A673 (cell line): ENCODE measurements around the gene ESPN. TPM values are rescaled to one million over a fixed set of nuclear protein-coding genes. Genes with fewer than 3 reads are reported as not detected.

Experiments
- BruUV-seq: library from RNA; stranded (reverse); fragments of 400-500 nt; replicated peaks from 2 replicates; lab custom pipeline; 2021; lab: Mats Ljungman, UMichigan
- CTCF ChIA-PET: fragments of 300-600 bp; sonication (Branson Sonifier 250); formaldehyde crosslinking; loops from one replicate; lab custom pipeline; 2022; ENCODE audit warnings: antibody characterized with exemption; lab: Charles Lee
- POLR2A ChIA-PET: fragments of 300-600 bp; sonication (Branson Sonifier 250); formaldehyde crosslinking; loops from one replicate; lab custom pipeline; 2022; ENCODE audit warnings: antibody characterized with exemption; ENCODE audit not compliant: low non-redundant PET; lab: Charles Lee
- DNase-seq: peaks from one replicate; pipeline ENCODE4 v3.0.0-alpha.2; 2015; ENCODE audit warnings: low spot score
- H3K27ac ChIP-seq: fragments of 200-600 bp; sonication (generic); 2 replicates; pipeline ENCODE4 v1.5.1; 2016; ENCODE audit warnings: mixed run types, low read depth, mild to moderate bottlenecking, mixed read lengths, antibody characterized with exemption, low read length; ENCODE audit not compliant: poor library complexity, severe bottlenecking
- H3K27me3 ChIP-seq: fragments of 200-600 bp; sonication (generic); replicated peaks from 2 replicates; pipeline ENCODE4 v1.6.1; 2017; ENCODE audit warnings: mixed run types, low read depth, mild to moderate bottlenecking, mixed read lengths, antibody characterized with exemption, low read length; ENCODE audit not compliant: insufficient read depth, poor library complexity
- H3K36me3 ChIP-seq: fragments of 200-600 bp; sonication (generic); 2 replicates; pipeline ENCODE4 v1.6.1; 2016; ENCODE audit warnings: mixed run types, mild to moderate bottlenecking, mixed read lengths, antibody characterized with exemption, low read length; ENCODE audit not compliant: insufficient read depth, poor library complexity, severe bottlenecking
- H3K4me1 ChIP-seq: fragments of 200-600 bp; sonication (generic); 2 replicates; pipeline ENCODE4 v1.6.1; 2017; ENCODE audit warnings: mixed run types, mild to moderate bottlenecking, mixed read lengths, antibody characterized with exemption, low read length; ENCODE audit not compliant: insufficient read depth, poor library complexity, severe bottlenecking
- H3K4me3 ChIP-seq: fragments of 200-600 bp; sonication (generic); 2 replicates; pipeline ENCODE4 v1.5.1; 2016; ENCODE audit warnings: low read depth, mixed run types, mild to moderate bottlenecking, mixed read lengths, low read length; ENCODE audit not compliant: poor library complexity, severe bottlenecking
- H3K9me3 ChIP-seq: fragments of 200-600 bp; sonication (generic); 2 replicates; pipeline ENCODE4 v1.6.1; 2016; ENCODE audit warnings: mixed run types, low read depth, mild to moderate bottlenecking, mixed read lengths, antibody characterized with exemption, low read length; ENCODE audit not compliant: poor library complexity, severe bottlenecking
- EZH2 ChIP-seq: fragments of 200-600 bp; sonication (generic); IDR thresholded peaks from 2 replicates; pipeline ENCODE4 v1.6.1; 2017; ENCODE audit warnings: borderline replicate concordance, low read depth, mild to moderate bottlenecking, mixed read lengths, antibody characterized with exemption, low read length; ENCODE audit not compliant: poor library complexity, severe bottlenecking
- intact Hi-C: fragments of 100-400 bp; cut with micrococcal nuclease; formaldehyde crosslinking; loops from one replicate; pipeline ENCODE4 v1.10.0; 2022; ENCODE audit not compliant: unreplicated experiment
- total RNA-seq: library from RNA; stranded (reverse); gene quantifications from 2 replicates; pipeline ENCODE4 v1.2.3, GENCODE V29; 2021
- TF ChIP-seq, protein P1 (sequence below): fragments of 300-800, 200-600 bp; sonication (generic); conservative IDR thresholded peaks from 2 replicates; pipeline ENCODE4 v1.5.1; 2017; ENCODE audit warnings: low read depth, mild to moderate bottlenecking, antibody characterized with exemption, low read length, moderate library complexity, mixed read lengths

The ESPN gene
- total RNA-seq, 1 experiment from 2014 or later, result not detected

GRCh38 chr1:6496365-6496721 is 71.8 kb downstream of the ESPN start:
- Histone ChIP-seq H3K4me3 (peak overlapping the region; percentile 52), H3K36me3 (no peaks in the 10 kb centered on the region), H3K4me1 (peaks cover 6% of the 10 kb centered on the region), H3K9me3 (no peaks in the 10 kb centered on the region), H3K27me3 (no peaks in the 10 kb centered on the region), H3K27ac (no peak overlapping the region)
- intact Hi-C loops, result no loop called here
- POLR2A ChIA-PET, result no interaction called here
- no peak for TF ChIP-seq EZH2
- TF ChIP-seq, protein P1, sequence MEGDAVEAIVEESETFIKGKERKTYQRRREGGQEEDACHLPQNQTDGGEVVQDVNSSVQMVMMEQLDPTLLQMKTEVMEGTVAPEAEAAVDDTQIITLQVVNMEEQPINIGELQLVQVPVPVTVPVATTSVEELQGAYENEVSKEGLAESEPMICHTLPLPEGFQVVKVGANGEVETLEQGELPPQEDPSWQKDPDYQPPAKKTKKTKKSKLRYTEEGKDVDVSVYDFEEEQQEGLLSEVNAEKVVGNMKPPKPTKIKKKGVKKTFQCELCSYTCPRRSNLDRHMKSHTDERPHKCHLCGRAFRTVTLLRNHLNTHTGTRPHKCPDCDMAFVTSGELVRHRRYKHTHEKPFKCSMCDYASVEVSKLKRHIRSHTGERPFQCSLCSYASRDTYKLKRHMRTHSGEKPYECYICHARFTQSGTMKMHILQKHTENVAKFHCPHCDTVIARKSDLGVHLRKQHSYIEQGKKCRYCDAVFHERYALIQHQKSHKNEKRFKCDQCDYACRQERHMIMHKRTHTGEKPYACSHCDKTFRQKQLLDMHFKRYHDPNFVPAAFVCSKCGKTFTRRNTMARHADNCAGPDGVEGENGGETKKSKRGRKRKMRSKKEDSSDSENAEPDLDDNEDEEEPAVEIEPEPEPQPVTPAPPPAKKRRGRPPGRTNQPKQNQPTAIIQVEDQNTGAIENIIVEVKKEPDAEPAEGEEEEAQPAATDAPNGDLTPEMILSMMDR, result no peak
- no TSS peak for BruUV-seq
- CTCF ChIA-PET, result no interaction called here
- DNase-seq, result no peak

DNA sequence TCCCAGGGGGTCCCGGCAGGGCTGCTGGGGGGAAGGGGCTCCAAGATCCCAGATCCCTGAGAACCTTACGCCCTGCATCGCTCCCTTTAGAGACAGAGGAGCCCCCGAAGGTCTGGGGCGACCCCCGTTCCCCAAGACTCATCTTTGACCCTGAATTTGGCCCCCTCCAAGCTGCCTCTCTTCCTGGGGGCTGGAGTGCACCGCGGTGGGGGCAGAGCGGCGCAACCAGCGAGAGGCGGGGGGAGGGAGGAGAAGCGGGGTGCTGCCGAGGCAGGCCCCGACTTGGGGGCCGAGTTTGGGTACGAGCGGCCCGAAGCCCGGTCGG is 72.3 kb downstream of the ESPN start:
- CTCF ChIA-PET, result no interaction called here
- POLR2A ChIA-PET, result no interaction called here
- TF ChIP-seq, protein P1, result no peak
- no peak for TF ChIP-seq EZH2
- Histone ChIP-seq H3K27ac (no peak overlapping the region), H3K4me1 (peaks cover 6% of the 10 kb centered on the region), H3K9me3 (no peaks in the 10 kb centered on the region), H3K27me3 (no peaks in the 10 kb centered on the region), H3K4me3 (peak overlapping the region; percentile 52), H3K36me3 (no peaks in the 10 kb centered on the region)
- intact Hi-C loops, result no loop called here
- BruUV-seq, result no TSS peak
- no peak for DNase-seq

DNA sequence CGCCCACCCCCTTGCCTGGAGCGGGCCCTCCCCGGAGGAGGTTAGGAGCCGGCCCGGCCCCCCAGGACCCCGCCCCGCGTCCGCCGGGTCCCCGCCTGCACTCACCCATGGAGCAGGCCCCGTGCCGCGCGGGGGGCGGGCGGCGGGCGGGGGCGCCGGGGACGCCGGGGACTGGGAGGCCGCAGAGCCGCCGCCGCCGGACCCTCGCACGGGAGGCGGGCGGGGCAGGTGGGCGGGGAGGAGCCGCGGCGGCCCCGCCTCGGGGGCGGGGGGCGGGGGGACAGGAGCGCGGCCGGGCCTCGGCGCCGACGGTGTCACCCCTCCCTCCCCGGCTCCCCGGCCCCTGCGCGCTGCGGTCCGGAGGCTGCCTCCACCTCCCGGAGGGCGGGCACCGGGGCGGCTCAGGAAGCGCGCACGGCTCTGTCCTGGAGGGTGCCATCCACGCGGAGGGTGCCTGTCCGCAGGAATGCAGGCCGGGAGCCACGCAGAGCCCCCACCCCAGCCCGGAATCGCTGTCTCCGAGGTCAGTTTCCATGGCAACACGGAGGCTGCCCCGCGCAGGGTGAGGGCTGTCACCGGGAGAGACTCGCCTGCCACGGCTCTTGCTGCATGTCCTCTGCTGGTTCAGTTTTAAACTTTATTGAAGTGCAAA is 72.8 kb downstream of the ESPN start:
- CTCF ChIA-PET, result no interaction called here
- no peaks in the 10 kb centered on the region for H3K9me3 ChIP-seq
- H3K27me3 ChIP-seq, result no peaks in the 10 kb centered on the region

More for the DNA sequence above, 72.8 kb downstream of the ESPN start:
- TF ChIP-seq, protein P1, result no peak
- TF ChIP-seq EZH2, result no peak
- Histone ChIP-seq H3K27ac (no peak overlapping the region), H3K4me1 (peaks cover 6% of the 10 kb centered on the region), H3K4me3 (peak overlapping the region; percentile 52), H3K36me3 (no peaks in the 10 kb centered on the region)
- intact Hi-C loops, result no loop called here
- no TSS peak for BruUV-seq
- POLR2A ChIA-PET, result no interaction called here
- DNase-seq, result peak; percentile 47
